B cell (primary cell): Measurements from ENCODE around the gene MAPT. TPM values are rescaled to one million over a fixed set of nuclear protein-coding genes. Genes with fewer than 3 reads are reported as not detected.

ENCODE experiments used
- ATAC-seq: fragments of 200-7000 bp; cut with Tn5 transposase; one replicate; pipeline ENCODE4 v1.10.0; 2021; ENCODE audit warnings: low read depth, mild to moderate bottlenecking, moderate number of reproducible peaks, moderate library complexity
- CTCF ChIA-PET: fragments of 350-600 bp; sonication (Branson Sonifier 250); formaldehyde crosslinking; loops from one replicate; lab custom pipeline; 2021; ENCODE audit warnings: antibody characterized with exemption, inconsistent platforms; lab: Charles Lee
- POLR2A ChIA-PET: fragments of 350-600 bp; sonication (Branson Sonifier 250); formaldehyde crosslinking; loops from one replicate; lab custom pipeline; 2021; ENCODE audit warnings: antibody characterized with exemption; lab: Charles Lee
- DNase-seq: peaks from one replicate; pipeline ENCODE4 v3.0.0; 2013
- H2AFZ ChIP-seq: 2 replicates; pipeline ENCODE4 v1.6.1; 2012; ENCODE audit warnings: mild to moderate bottlenecking, low read depth, low read length; ENCODE audit not compliant: insufficient read depth, poor library complexity, severe bottlenecking
- H3K27ac ChIP-seq, 2 donors: 1 replicate in 1 of 2; 2 replicates in 1 of 2; pipeline ENCODE4 v1.5.1; 2012 to 2013; ENCODE audit warnings: low read length in 2 of 2, mild to moderate bottlenecking in 2 of 2, moderate library complexity in 1 of 2
- H3K27me3 ChIP-seq, 4 experiments: fragments of 200-600 bp in 1 of 4; sonication (generic) in 1 of 4; replicated peaks in 1 of 4; 1 replicate in 2 of 4; 2 replicates in 2 of 4; pipeline versions ENCODE4 v1.6.1 to v1.7.0; 2013 to 2016; ENCODE audit warnings: low read length in 3 of 4, mild to moderate bottlenecking in 2 of 4, mixed read lengths in 1 of 4, moderate library complexity in 1 of 4; ENCODE audit not compliant: insufficient read depth in 4 of 4, control insufficient read depth in 3 of 4; ENCODE audit errors: control extremely low read depth in 1 of 4
- H3K36me3 ChIP-seq, 2 experiments: replicated peaks in 1 of 2; 1 replicate in 1 of 2; 2 replicates in 1 of 2; pipeline versions ENCODE4 v1.6.1 to v1.7.1; 2013; ENCODE audit warnings: low read length in 1 of 2; ENCODE audit not compliant: insufficient read depth in 2 of 2, control insufficient read depth in 1 of 2; ENCODE audit errors: control extremely low read depth in 1 of 2, extremely low read depth in 1 of 2
- H3K4me1 ChIP-seq, 2 donors: fragments of 200-600 bp in 1 of 2; sonication (generic) in 1 of 2; 1 replicate in 1 of 2; 2 replicates in 1 of 2; pipeline versions ENCODE4 v1.5.1 to v1.6.1; 2013 to 2017; ENCODE audit warnings: low read length in 2 of 2; ENCODE audit not compliant: control insufficient read depth in 2 of 2, insufficient read depth in 2 of 2
- H3K4me2 ChIP-seq: replicated peaks from 2 replicates; pipeline ENCODE3; 2012; ENCODE audit warnings: mild to moderate bottlenecking, low read depth, low read length; ENCODE audit not compliant: poor library complexity, severe bottlenecking
- H3K4me3 ChIP-seq, 5 experiments: fragments of 200-600 bp in 1 of 5; sonication (generic) in 1 of 5; 1 replicate in 3 of 5; 2 replicates in 2 of 5; pipeline versions ENCODE4 v1.5.1 to v1.7.0; 2011 to 2016; ENCODE audit warnings: low read length in 4 of 5, mild to moderate bottlenecking in 4 of 5, low read depth in 2 of 5, control low read depth in 1 of 5, moderate library complexity in 1 of 5; ENCODE audit not compliant: insufficient read depth in 1 of 5; ENCODE audit errors: control extremely low read depth in 1 of 5, extremely low read depth in 1 of 5
- H3K79me2 ChIP-seq: fragments of 200-600 bp; sonication (generic); one replicate; pipeline ENCODE4 v1.6.0; 2016; ENCODE audit warnings: low read length; ENCODE audit not compliant: control insufficient read depth, insufficient read depth
- H3K9ac ChIP-seq: fragments of 200-600 bp; sonication (generic); 2 replicates; pipeline ENCODE4 v1.6.1; 2017; ENCODE audit warnings: mild to moderate bottlenecking, low read length, moderate library complexity
- H3K9me3 ChIP-seq, 3 donors: one replicate each; pipeline versions ENCODE4 v1.6.1 to v1.7.1; 2013; ENCODE audit warnings: low read length in 2 of 3; ENCODE audit not compliant: control insufficient read depth in 2 of 3, insufficient read depth in 1 of 3; ENCODE audit errors: control extremely low read depth in 1 of 3
- H4K20me1 ChIP-seq: 2 replicates; pipeline ENCODE4 v1.6.0; 2012; ENCODE audit warnings: mild to moderate bottlenecking, low read length; ENCODE audit not compliant: insufficient read depth, control insufficient read depth, poor library complexity, severe bottlenecking
- H3K27ac Mint-ChIP-seq: one replicate; pipeline ENCODE4 v1.8.0; 2021; ENCODE audit warnings: mixed read lengths
- H3K27me3 Mint-ChIP-seq: one replicate; pipeline ENCODE4 v1.8.0; 2021; ENCODE audit warnings: mixed read lengths
- H3K4me1 Mint-ChIP-seq: one replicate; pipeline ENCODE4 v1.8.0; 2021; ENCODE audit warnings: mixed read lengths
- H3K4me3 Mint-ChIP-seq: one replicate; pipeline ENCODE4 v1.8.0; 2021; ENCODE audit warnings: mixed read lengths
- H3K9me3 Mint-ChIP-seq: one replicate; pipeline ENCODE4 v1.8.0; 2022; ENCODE audit warnings: mixed read lengths; ENCODE audit not compliant: insufficient read depth
- CTCF ChIP-seq: fragments of 200-600 bp; IDR thresholded peaks from one replicate; pipeline ENCODE4 v1.8.0; 2022; ENCODE audit warnings: antibody characterized with exemption, mild to moderate bottlenecking
- EZH2 ChIP-seq: IDR thresholded peaks from 2 replicates; pipeline ENCODE4 v1.6.1; 2012; ENCODE audit warnings: borderline replicate concordance, low read depth, mild to moderate bottlenecking, moderate library complexity, low read length; ENCODE audit not compliant: insufficient read depth, poor library complexity, severe bottlenecking
- WGBS: methylation state at CpG from one replicate; pipeline ENCODE4 v1.1.5; 2013; ENCODE audit warnings: missing lambda C conversion rate; ENCODE audit not compliant: insufficient coverage; 5-methylcytosine and 5-hydroxymethylcytosine counted together
- intact Hi-C: fragments of 100-400 bp; cut with micrococcal nuclease; formaldehyde crosslinking; loops from one replicate; pipeline ENCODE4 v1.10.0; 2022
- polyA plus RNA-seq: library from polyadenylated mRNA; depleted of rRNA; stranded (reverse); fragments of >200 nt; gene quantifications from 2 replicates; pipeline ENCODE4 v1.2.3, GENCODE V29; 2012
- total RNA-seq, 2 donors: library from RNA; stranded (reverse); fragments of 120-200 nt in 1 of 2; gene quantifications; 1 replicate in 1 of 2; 2 replicates in 1 of 2; pipeline versions ENCODE4 v1.2.3 to v1.2.4, GENCODE V29; 2013 to 2022

Gene MAPT
- total and polyA plus RNA-seq, 2 donors (not counting 1 experiment from before 2014, with no cell fraction given): 0.13 to 0.20 TPM

GRCh38 chr17:45923511-45924268, 29.3 kb downstream of the MAPT start:
- DNase-seq: no peak
- WGBS: 80% methylated on average over 5 of the region's 7 CpGs
- intact Hi-C loops: no loop called here

More at GRCh38 chr17:45923511-45924268, 29.3 kb downstream of the MAPT start:
- Histone ChIP-seq H3K4me1 (no peaks in the 10 kb centered on the region), H3K27me3 (peaks cover 0 to 12% (median 2%) of the 10 kb centered on the region in 4 experiments), H3K79me2 (no peaks in the 10 kb centered on the region), H3K4me2 (no peak overlapping the region), H3K27ac (no peak overlapping the region), H3K9ac (no peak overlapping the region), H2AFZ (no peak overlapping the region), H3K36me3 (no peaks in the 10 kb centered on the region), H3K9me3 (peaks cover 2 to 16% (median 10%) of the 10 kb centered on the region in 3 donors), H3K4me3 (no peak overlapping the region), H4K20me1 (no peaks in the 10 kb centered on the region)
- Mint-ChIP-seq H3K27ac (no peak overlapping the region), H3K4me3 (no peak overlapping the region), H3K27me3 (peaks cover 42% of the 10 kb centered on the region), H3K9me3 (peaks cover 4% of the 10 kb centered on the region), H3K4me1 (no peaks in the 10 kb centered on the region)
- no peak for ATAC-seq
- ChIA-PET POLR2A (no interaction called here), CTCF (no interaction called here)
- TF ChIP-seq CTCF: no peak
- no peak for TF ChIP-seq EZH2
